Gastrocnemius medialis (tissue), 4 donors: ENCODE results near the gene MEIS1. TPM values are rescaled to one million over a fixed set of nuclear protein-coding genes. Genes with fewer than 3 reads are reported as not detected.

ENCODE experiments used
- ATAC-seq, 2 donors: fragments of 150-250 bp; one replicate each; pipeline ENCODE4 v1.9.1; 2016
- DNase-seq, 2 donors: peaks; one replicate each; pipeline ENCODE4 v3.0.0-alpha.2; 2019
- H3K27ac ChIP-seq, 4 donors: fragments of 200-600 bp; sonication (generic); 1 replicate in 1 of 4; 2 replicates in 3 of 4; pipeline ENCODE4 v1.5.1; 2016 to 2018; ENCODE audit warnings: mild to moderate bottlenecking in 2 of 4, moderate library complexity in 1 of 4
- H3K27me3 ChIP-seq, 3 donors: fragments of 200-600 bp; sonication (generic) in 2 of 3; 1 replicate in 1 of 3; 2 replicates in 2 of 3; pipeline versions ENCODE4 v1.5.1 to v1.6.0; 2016 to 2019; ENCODE audit warnings: mild to moderate bottlenecking in 1 of 3, moderate library complexity in 1 of 3
- H3K36me3 ChIP-seq, 2 donors: fragments of 200-600 bp; sonication (generic) in 1 of 2; one replicate each; pipeline ENCODE4 v1.5.1; 2017 to 2018
- H3K4me1 ChIP-seq, 2 donors: fragments of 200-600 bp; sonication (generic) in 1 of 2; one replicate each; pipeline ENCODE4 v1.5.1; 2016 to 2017; ENCODE audit warnings: mild to moderate bottlenecking in 2 of 2
- H3K4me3 ChIP-seq, 4 donors: fragments of 200-600 bp; sonication (generic) in 3 of 4; 1 replicate in 1 of 4; 2 replicates in 3 of 4; pipeline ENCODE4 v1.5.1; 2016 to 2019; ENCODE audit warnings: mild to moderate bottlenecking in 2 of 4
- H3K9me3 ChIP-seq, 3 donors: fragments of 200-600 bp; sonication (generic) in 2 of 3; 1 replicate in 1 of 3; 2 replicates in 2 of 3; pipeline ENCODE4 v1.5.1; 2016 to 2019
- POLR2A ChIP-seq, 2 donors: fragments of 450-650 bp; IDR thresholded peaks; one replicate each; pipeline ENCODE4 v1.6.1; 2017; ENCODE audit warnings: antibody characterized with exemption in 2 of 2, mild to moderate bottlenecking in 2 of 2, moderate library complexity in 2 of 2
- in situ Hi-C, 4 donors: fragments of 200-750 bp; cut with MboI; loops; one replicate each; pipeline versions ENCODE4 v1.15.0 to v1.8.0; 2017; ENCODE audit warnings: low sequenced_read_pairs in 4 of 4
- intact Hi-C: fragments of 100-400 bp; cut with DNase I; formaldehyde crosslinking; loops from one replicate; pipeline ENCODE4 v1.15.1; 2023; ENCODE audit warnings: low total_unique reads
- total RNA-seq, 4 donors: library from RNA; depleted of rRNA; stranded (reverse); fragments of >200 nt; gene quantifications; one replicate each; pipeline versions ENCODE4 v1.1.0 to v1.2.3, GENCODE V29; 2016
- TF ChIP-seq, protein P1 (sequence below), 5 experiments: fragments of 450-650 bp in 3 of 5; fragments of 200-600 bp in 2 of 5; sonication (generic) in 2 of 5; IDR thresholded peaks in 4 of 5; conservative IDR thresholded peaks in 1 of 5; 1 replicate in 4 of 5; 2 replicates in 1 of 5; pipeline ENCODE4 v1.5.1; 2016 to 2019; ENCODE audit warnings: antibody characterized with exemption in 5 of 5, mild to moderate bottlenecking in 3 of 5, moderate library complexity in 3 of 5

The MEIS1 gene
- total RNA-seq, 4 donors from 2014 or later = 1.3 to 8.2 (median 2.0) TPM

DNA sequence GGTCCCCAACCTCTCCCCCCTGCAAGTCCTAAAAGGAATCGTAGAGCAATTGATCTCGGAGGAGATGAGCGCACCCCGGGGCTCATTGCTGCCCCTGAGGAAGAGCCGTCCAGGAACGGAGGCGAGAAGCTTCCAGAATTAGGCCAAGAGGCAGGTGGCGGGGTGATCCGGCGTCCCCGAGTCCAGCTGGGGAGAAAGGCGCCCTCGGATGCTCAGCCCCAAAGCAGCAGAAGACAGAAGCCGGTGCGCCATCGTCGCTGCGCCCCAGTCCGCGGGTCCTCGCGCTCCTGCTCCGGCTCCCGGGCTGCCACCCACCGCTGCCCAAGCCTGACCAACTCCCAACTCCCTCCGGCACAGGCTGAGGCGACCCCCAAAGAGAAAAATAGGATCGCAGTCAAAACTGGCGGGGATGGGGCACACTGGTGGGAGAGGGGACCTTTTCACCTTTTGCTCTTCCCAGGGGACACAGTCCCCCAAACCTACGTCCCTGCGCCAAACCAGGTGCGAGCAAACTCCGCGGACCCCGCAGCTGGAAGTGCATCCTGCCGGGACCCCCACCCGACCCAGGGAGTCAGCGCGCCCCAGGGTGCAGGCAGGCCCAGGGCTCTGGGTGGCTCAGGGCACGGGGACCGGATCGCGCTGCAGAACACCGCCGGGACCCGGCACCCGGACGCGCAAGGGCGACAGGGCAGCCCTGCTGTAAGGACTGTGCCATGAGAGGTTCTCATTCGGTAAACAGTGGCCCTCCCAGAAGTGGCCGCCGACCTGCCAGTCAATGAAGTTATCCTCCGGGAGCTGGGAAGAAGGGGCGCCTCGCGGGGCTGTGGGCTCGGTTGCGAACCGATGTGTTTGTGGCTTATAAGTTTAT, 8.4 kb upstream of the MEIS1 start:
- no peaks in the 10 kb centered on the region for H3K36me3 ChIP-seq
- H3K27me3 ChIP-seq = peaks cover 25 to 47% (median 33%) of the 10 kb centered on the region in 3 donors
- peaks cover 0 to 13% of the 10 kb centered on the region in 2 donors for H3K4me1 ChIP-seq
- no peak for DNase-seq
- in situ Hi-C loops (loop anchor here in 2 of 4 donors (5.0 to 25.0 kb wide), 3 partner anchors 1211 to 1611 kb away; no protein-coding TSS in a partner anchor), intact Hi-C loops (no loop called here)
- ATAC-seq = no peak
- H3K4me3 ChIP-seq = peak overlapping the region in 3 of 4 donors; percentile 3 to 46 (median 42)
- H3K9me3 ChIP-seq = no peaks in the 10 kb centered on the region
- H3K27ac ChIP-seq = no peak overlapping the region
- TF ChIP-seq POLR2A (IDR thresholded peaks at IDR 0.05) = no peak
- TF ChIP-seq, protein P1, sequence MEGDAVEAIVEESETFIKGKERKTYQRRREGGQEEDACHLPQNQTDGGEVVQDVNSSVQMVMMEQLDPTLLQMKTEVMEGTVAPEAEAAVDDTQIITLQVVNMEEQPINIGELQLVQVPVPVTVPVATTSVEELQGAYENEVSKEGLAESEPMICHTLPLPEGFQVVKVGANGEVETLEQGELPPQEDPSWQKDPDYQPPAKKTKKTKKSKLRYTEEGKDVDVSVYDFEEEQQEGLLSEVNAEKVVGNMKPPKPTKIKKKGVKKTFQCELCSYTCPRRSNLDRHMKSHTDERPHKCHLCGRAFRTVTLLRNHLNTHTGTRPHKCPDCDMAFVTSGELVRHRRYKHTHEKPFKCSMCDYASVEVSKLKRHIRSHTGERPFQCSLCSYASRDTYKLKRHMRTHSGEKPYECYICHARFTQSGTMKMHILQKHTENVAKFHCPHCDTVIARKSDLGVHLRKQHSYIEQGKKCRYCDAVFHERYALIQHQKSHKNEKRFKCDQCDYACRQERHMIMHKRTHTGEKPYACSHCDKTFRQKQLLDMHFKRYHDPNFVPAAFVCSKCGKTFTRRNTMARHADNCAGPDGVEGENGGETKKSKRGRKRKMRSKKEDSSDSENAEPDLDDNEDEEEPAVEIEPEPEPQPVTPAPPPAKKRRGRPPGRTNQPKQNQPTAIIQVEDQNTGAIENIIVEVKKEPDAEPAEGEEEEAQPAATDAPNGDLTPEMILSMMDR (IDR thresholded peaks at IDR 0.05 in 4 of 5, conservative IDR thresholded peaks at IDR 0.05 in 1 of 5) = no peak

DNA sequence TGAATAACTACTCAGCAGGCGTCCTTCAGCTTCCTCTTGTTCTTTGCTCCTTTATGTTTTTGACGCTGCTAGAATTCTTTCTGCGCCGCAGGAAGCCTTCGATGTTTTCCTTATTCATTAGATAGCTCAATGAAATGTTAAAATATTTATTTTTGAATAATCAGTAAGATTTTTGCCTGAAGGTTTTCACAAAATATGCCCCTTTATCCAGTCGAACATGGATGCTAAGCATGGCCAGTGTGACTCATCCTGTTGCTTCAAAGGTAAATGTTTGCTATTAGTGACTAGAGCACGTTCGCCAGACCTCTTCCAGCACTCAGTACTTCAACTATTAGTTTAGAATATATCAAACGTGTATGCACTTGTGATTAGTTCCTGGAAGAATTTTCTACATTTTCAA, 7.6 kb upstream of the MEIS1 start:
- peaks cover 0 to 13% of the 10 kb centered on the region in 2 donors for H3K4me1 ChIP-seq
- H3K4me3 ChIP-seq = no peak overlapping the region
- in situ Hi-C loops (loop anchor here in 2 of 4 donors (5.0 to 25.0 kb wide), 3 partner anchors 1210 to 1610 kb away; no protein-coding TSS in a partner anchor), intact Hi-C loops (no loop called here)
- H3K9me3 ChIP-seq = no peaks in the 10 kb centered on the region
- no peak for DNase-seq
- H3K27ac ChIP-seq = no peak overlapping the region
- peaks cover 25 to 47% (median 33%) of the 10 kb centered on the region in 3 donors for H3K27me3 ChIP-seq
- TF ChIP-seq, protein P1 (IDR thresholded peaks at IDR 0.05 in 4 of 5, conservative IDR thresholded peaks at IDR 0.05 in 1 of 5) = no peak
- no peak for TF ChIP-seq POLR2A (IDR thresholded peaks at IDR 0.05)
- no peaks in the 10 kb centered on the region for H3K36me3 ChIP-seq
- ATAC-seq = no peak

DNA sequence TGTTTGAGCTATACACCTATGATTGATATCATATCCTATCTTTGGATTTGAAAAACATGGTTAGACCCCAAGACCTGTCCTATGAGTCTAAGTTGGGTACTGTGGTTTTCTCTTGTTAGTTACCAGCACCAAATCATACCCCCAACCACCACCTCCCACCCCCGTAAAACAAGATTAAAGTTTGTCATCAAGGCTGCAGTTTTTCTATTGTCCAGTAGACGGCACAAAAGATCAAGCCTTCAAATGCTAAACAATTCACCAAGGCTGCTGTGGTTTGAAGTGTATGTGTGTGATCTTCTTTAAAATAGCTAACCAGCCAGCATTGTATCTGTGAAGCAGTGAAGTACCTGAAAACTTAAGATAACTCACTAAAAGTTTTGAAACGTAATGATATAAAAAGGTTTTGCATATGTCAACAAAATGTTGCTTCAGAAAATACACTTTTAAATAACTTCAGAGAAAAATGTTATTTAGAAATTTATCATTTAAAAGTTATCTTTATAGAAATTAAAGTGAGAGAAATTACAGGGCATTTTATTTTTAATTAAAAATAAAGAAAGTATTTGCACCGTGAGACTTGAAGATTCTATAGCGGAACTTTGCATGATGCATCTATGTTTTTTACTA, 5.8 kb upstream of the MEIS1 start:
- Histone ChIP-seq H3K36me3 (no peaks in the 10 kb centered on the region), H3K4me1 (peaks cover 0 to 13% of the 10 kb centered on the region in 2 donors), H3K9me3 (no peaks in the 10 kb centered on the region), H3K4me3 (no peak overlapping the region), H3K27me3 (peaks cover 25 to 44% (median 33%) of the 10 kb centered on the region in 3 donors), H3K27ac (no peak overlapping the region)
- ATAC-seq (peak in 1 of 2 donors; percentile 22), DNase-seq (no peak)
- TF ChIP-seq, protein P1 (IDR thresholded peaks at IDR 0.05 in 4 of 5, conservative IDR thresholded peaks at IDR 0.05 in 1 of 5) = peak; percentile 62 to 86 (median 77)
- TF ChIP-seq POLR2A (IDR thresholded peaks at IDR 0.05) = no peak
- in situ Hi-C loops = loop anchor here in 2 of 4 donors (5.0 to 25.0 kb wide), 3 partner anchors 1208 to 1608 kb away; no protein-coding TSS in a partner anchor
- intact Hi-C loops = loop anchor here (1.0 kb wide), 3 partner anchors 146 to 1411 kb away; no protein-coding TSS in a partner anchor

DNA sequence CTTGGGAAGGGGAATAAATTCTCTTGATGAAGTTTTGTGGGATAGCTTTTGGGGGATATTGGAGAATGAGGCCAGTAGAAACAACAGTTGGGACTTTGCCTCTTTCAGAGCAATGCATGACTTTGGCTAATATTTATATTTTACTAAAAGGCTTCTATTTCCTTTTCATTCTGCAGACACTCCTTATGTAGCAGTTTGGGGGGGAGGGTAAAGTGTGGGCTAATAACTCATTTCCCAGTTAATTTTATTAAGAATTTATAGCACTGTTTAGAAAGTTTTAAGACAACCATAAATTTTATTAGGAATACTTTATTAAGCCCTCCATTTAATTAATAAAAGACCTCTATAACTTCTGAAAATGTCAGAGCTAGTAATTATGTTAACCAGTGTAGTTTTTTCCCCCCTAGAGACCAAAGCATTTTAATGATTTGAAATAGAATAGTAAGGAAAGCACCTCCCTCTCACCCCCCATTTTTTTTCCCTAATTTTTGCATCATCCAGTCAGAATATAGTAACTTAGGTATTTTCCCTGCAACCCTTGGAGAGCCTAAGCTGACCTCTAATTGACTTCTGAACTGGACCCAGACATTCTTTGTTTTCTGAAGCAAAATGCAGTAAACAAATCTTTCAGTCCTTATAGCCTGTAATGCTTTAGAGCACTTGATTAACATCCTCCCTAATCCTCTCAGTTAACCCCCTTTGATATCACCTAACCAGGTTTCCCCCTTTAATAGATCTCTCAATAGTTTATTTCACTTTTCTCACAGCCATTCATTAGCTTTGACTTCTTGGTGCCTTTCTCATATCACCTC, 5.0 kb upstream of the MEIS1 start:
- in situ Hi-C loops = loop anchor here (5.0 to 25.0 kb wide), 6 partner anchors 152 to 1607 kb away; no protein-coding TSS in a partner anchor
- intact Hi-C loops = loop anchor here (1.0 to 10.0 kb wide), 9 partner anchors 128 to 1785 kb away; partner anchors contain the start of genes C1D, ETAA1 and SPRED2
- no peak for TF ChIP-seq POLR2A (IDR thresholded peaks at IDR 0.05)
- TF ChIP-seq, protein P1 (IDR thresholded peaks at IDR 0.05 in 4 of 5, conservative IDR thresholded peaks at IDR 0.05 in 1 of 5) = no peak
- Histone ChIP-seq H3K9me3 (no peaks in the 10 kb centered on the region), H3K27ac (no peak overlapping the region), H3K27me3 (peaks cover 21 to 36% (median 31%) of the 10 kb centered on the region in 3 donors), H3K4me1 (peaks cover 0 to 13% of the 10 kb centered on the region in 2 donors), H3K36me3 (no peaks in the 10 kb centered on the region), H3K4me3 (no peak overlapping the region)
- no peak for DNase-seq
- no peak for ATAC-seq
